Measurements from ENCODE around the gene UQCRH. TPM values are rescaled to one million over a fixed set of nuclear protein-coding genes. Genes with fewer than 3 reads are reported as not detected.
"Not testable (repeated sequence)": the region's sequence is repeated elsewhere in the genome, so short reads cannot be mapped to it uniquely, and the experiment has no call there.

UQCRH gene
- total RNA-seq, 6 donors from 2014 or later = 59.7 to 193 (median 126) TPM

- DNase-seq = no peak
- whole genome bisulfite sequencing, 2 donors = 90 to 92% methylated on average over 2 to 3 of the region's 3 CpGs
- H3K9me3 ChIP-seq = no peaks in the 10 kb centered on the region
- H3K27ac ChIP-seq = no peak overlapping the region
- H3K4me3 ChIP-seq = no peak overlapping the region
- H3K27me3 ChIP-seq = no peaks in the 10 kb centered on the region
- H3K4me1 ChIP-seq = peaks cover 8 to 19% (median 16%) of the 10 kb centered on the region in 4 donors
- no peak for ATAC-seq (ENCODE audit: low FRiP score in 2 of 2)
- TF ChIP-seq CTCF (IDR thresholded peaks at IDR 0.05) (no peak), EP300 (IDR thresholded peaks at IDR 0.05) (no peak), POLR2A (IDR thresholded peaks at IDR 0.05) (no peak), POLR2AphosphoS5 (IDR thresholded peaks at IDR 0.05) (no peak)
- peaks cover 2 to 53% (median 26%) of the 10 kb centered on the region in 4 donors for H3K36me3 ChIP-seq
These were observed 41.0 kb downstream of the UQCRH start for GRCh38 chr1:46344481-46344880.

DNA sequence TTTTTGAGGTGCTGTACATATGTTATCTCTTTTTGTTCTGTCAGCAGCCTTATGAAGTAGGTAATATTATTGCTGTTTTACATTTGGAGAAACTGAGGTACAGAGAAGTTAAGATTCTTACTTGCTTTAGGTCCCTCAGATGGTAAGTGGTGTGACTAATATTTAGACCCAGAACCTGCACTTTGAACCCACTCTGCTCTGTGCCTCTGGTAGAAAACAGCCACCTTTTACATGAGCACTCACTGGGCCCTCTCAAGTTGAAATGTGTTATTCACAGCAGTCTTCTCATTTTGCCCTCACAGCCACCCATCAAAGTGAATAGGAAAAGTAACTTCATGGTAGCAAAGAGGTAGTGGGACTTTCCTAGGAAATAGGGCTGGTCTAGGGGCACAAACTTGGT is 41.8 kb downstream of the UQCRH start:
- no peak for ATAC-seq (ENCODE audit: low FRiP score in 2 of 2)
- H3K27ac ChIP-seq = no peak overlapping the region
- peaks cover 4 to 61% (median 31%) of the 10 kb centered on the region in 4 donors for H3K36me3 ChIP-seq

DNA sequence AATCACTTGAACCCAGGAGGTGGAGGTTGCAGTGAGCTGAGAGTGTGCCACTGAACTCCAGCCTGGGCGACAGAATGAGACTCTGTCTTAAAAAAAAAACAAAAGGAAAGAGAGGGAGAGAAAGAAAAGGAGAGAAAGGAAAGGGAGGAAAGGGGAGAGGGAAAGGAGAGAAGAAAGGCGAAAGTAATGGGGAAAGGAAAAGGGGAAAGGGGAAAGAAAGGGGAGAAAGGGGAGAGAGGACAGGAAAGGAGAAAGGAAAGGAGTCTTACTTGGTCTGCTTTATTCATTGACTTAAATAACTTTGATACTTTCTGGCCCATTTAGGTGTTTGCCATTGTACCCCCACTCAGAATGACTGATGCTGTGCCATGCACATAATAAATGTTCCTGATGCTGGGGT is 48.9 kb downstream of the UQCRH start:
- Histone ChIP-seq H3K4me3 (no peak overlapping the region), H3K9me3 (no peaks in the 10 kb centered on the region), H3K27ac (no peak overlapping the region), H3K4me1 (peaks cover 0 to 7% (median 5%) of the 10 kb centered on the region in 4 donors), H3K36me3 (peaks cover 16 to 86% (median 55%) of the 10 kb centered on the region in 4 donors), H3K27me3 (no peaks in the 10 kb centered on the region)
- ATAC-seq (ENCODE audit: low FRiP score in 2 of 2) (no peak), DNase-seq (no peak)
- 78 to 95% methylated on average over 2 of the region's 2 CpGs for WGBS, 2 donors
- TF ChIP-seq POLR2AphosphoS5 (IDR thresholded peaks at IDR 0.05) (no peak), EP300 (IDR thresholded peaks at IDR 0.05) (no peak), POLR2A (IDR thresholded peaks at IDR 0.05) (no peak), CTCF (IDR thresholded peaks at IDR 0.05) (no peak)

More for the DNA sequence above, 41.8 kb downstream of the UQCRH start:
- H3K27me3 ChIP-seq = no peaks in the 10 kb centered on the region
- no peaks in the 10 kb centered on the region for H3K9me3 ChIP-seq
- H3K4me1 ChIP-seq = peaks cover 8 to 19% (median 15%) of the 10 kb centered on the region in 4 donors
- no peak overlapping the region for H3K4me3 ChIP-seq
- no peak for TF ChIP-seq EP300 (IDR thresholded peaks at IDR 0.05)
- DNase-seq = no peak

DNA sequence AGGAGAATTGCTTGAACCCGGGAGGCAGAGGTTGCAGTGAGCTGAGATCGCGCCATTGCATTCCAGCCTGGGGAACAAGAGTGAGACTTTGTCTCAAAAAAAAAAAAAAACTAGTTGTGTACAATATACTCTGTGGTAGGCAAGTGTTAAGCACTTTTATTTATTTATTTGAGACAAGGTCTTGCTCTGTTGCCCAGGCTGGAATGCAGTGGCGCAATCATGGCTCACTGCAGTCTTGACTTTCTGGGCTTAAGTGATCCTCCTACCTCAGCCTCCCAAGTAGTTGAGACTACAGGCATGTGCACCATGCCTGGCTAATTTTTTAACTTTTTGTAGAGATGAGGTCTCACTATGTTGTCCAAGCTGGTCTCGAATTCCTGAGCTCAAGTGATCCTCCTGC is 52.4 kb downstream of the UQCRH start:
- not testable (repeated sequence) for H3K4me3 ChIP-seq; H3K9me3 ChIP-seq; H3K27me3 ChIP-seq; H3K27ac ChIP-seq; H3K4me1 ChIP-seq; DNase-seq; ATAC-seq (ENCODE audit: low FRiP score in 2 of 2)
- 85 to 99% methylated on average over 5 of the region's 5 CpGs for WGBS, 2 donors
- peaks cover 12 to 90% (median 68%) of the 10 kb centered on the region in 4 donors for H3K36me3 ChIP-seq

DNA sequence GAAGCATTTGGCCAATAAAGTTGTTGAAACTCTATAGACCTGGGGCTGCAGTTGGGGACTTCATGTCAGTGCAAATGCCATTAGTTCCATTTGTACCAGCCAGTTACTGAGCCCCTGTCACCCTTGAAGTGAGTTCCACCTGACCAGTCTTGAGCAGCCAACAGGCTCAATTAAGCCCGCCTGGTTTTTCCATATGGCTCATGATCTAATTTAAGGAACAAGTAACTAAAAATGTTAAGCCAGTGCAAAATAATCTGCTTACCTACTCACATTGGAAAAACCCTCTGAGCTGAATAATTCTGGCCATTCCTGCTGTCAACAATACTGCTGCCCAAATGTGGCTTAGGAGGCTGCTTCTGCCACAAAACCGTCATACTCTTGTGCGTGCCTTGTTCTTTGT is 58.7 kb downstream of the UQCRH start:
- DNase-seq (no peak), ATAC-seq (ENCODE audit: low FRiP score in 2 of 2) (no peak)
- Histone ChIP-seq H3K36me3 (peaks cover 15 to 95% (median 61%) of the 10 kb centered on the region in 4 donors), H3K4me1 (no peaks in the 10 kb centered on the region), H3K4me3 (no peak overlapping the region), H3K27me3 (no peaks in the 10 kb centered on the region), H3K9me3 (no peaks in the 10 kb centered on the region), H3K27ac (no peak overlapping the region)
- 95% methylated on average over 3 of the region's 3 CpGs for WGBS, 2 donors
- TF ChIP-seq POLR2AphosphoS5 (IDR thresholded peaks at IDR 0.05) (no peak), CTCF (IDR thresholded peaks at IDR 0.05) (no peak), EP300 (IDR thresholded peaks at IDR 0.05) (no peak), POLR2A (IDR thresholded peaks at IDR 0.05) (no peak)

- no peaks in the 10 kb centered on the region for H3K27me3 ChIP-seq
- H3K36me3 ChIP-seq = peaks cover 15 to 95% (median 56%) of the 10 kb centered on the region in 4 donors
- H3K4me3 ChIP-seq = no peak overlapping the region
- H3K27ac ChIP-seq = no peak overlapping the region
- no peak for ATAC-seq (ENCODE audit: low FRiP score in 2 of 2)
- no peaks in the 10 kb centered on the region for H3K4me1 ChIP-seq
- no peak for TF ChIP-seq CTCF (IDR thresholded peaks at IDR 0.05)
- TF ChIP-seq EP300 (IDR thresholded peaks at IDR 0.05) = no peak
- no peak for TF ChIP-seq POLR2AphosphoS5 (IDR thresholded peaks at IDR 0.05)
- DNase-seq = no peak
- no peaks in the 10 kb centered on the region for H3K9me3 ChIP-seq
- 97 to 100% methylated on average over 5 of the region's 5 CpGs for WGBS, 2 donors
These were observed 59.6 kb downstream of the UQCRH start for GRCh38 chr1:46363121-46363520.
